ENCODE data around the gene OLFM3. TPM values are rescaled to one million over a fixed set of nuclear protein-coding genes. Genes with fewer than 3 reads are reported as not detected.

The OLFM3 gene
- total and polyA plus RNA-seq, 10 of the 15 experiments (the other 5 are each of a cell fraction or from before 2014, with no cell fraction given), result 0.09 to 0.33 TPM; not detected in 8

DNA sequence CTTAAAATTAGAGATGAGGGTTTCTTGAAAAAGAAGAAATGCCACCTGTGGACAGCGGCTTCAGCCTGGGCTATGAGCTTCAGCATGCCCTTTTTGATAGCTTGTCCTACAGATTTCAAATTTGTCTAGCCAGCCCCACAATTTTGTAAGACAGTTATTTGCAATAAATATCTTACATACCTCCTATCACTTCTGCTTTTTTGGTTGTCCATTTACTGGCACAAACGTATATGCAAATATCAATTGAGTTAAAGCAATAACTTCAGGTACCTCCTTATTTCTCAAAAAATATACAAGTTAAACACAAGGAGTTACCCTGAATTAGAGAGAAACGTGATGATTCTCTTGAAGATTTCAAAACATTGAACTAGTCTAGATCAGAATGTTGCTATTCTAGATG, 53.5 kb downstream of the OLFM3 start:
- H3K4me3 ChIP-seq, result no peak overlapping the region
- ChIA-PET POLR2A (no interaction called here), RAD21 (ENCODE audit: unreplicated experiment) (no interaction called here), SMC1A (ENCODE audit: uncharacterized antibody, unreplicated experiment) (no interaction called here), CTCF (interaction anchor here (0.8 kb wide), 1 partner anchor 448 kb away, joined by 4 read pairs; no protein-coding TSS in a partner anchor)
- no peaks in the 10 kb centered on the region for H3K9me3 ChIP-seq (replicated peaks; ENCODE audit: control insufficient read depth, insufficient read depth, low read length)
- no peak for DNase-seq (ENCODE audit: low read depth, low spot score)
- in situ Hi-C loops (cut with MboI), result no loop called here
- BruUV-seq (replicated peaks), result no TSS peak
- no peak overlapping the region for H3K27ac ChIP-seq (ENCODE audit: control insufficient read depth, insufficient read depth)
- no peaks in the 10 kb centered on the region for H4K20me1 ChIP-seq (ENCODE audit: control insufficient read depth, insufficient read depth)
- H3K27me3 ChIP-seq (replicated peaks in 1 of 2; ENCODE audit: control insufficient read depth in 2 of 2, insufficient read depth in 2 of 2, low read length in 1 of 2), result no peaks in the 10 kb centered on the region
- H3K36me3 ChIP-seq (ENCODE audit: control insufficient read depth in 2 of 2, insufficient read depth in 2 of 2, low read length in 1 of 2), result no peaks in the 10 kb centered on the region
- no peaks in the 10 kb centered on the region for H3K79me2 ChIP-seq (ENCODE audit: control insufficient read depth, insufficient read depth, low read length)
- TF ChIP-seq RAD21 (IDR thresholded peaks at IDR 0.05; ENCODE audit: insufficient read depth, low read depth, low read length) (no peak), SPI1 (IDR thresholded peaks at IDR 0.05; ENCODE audit: borderline replicate concordance, insufficient read depth, low read depth, low read length) (0 out of 2 replicates have a peak, but pooled peaks have one; percentile 33)
- no peaks in the 10 kb centered on the region for H3K4me1 ChIP-seq (ENCODE audit: control insufficient read depth, insufficient read depth, low read length)
- intact Hi-C loops (cut with micrococcal nuclease; ENCODE audit: unreplicated experiment), result no loop called here
- no peak overlapping the region for H3K4me2 ChIP-seq (ENCODE audit: control insufficient read depth, insufficient read depth)
- ATAC-seq, result no peak
- no peak overlapping the region for H2AFZ ChIP-seq (ENCODE audit: control insufficient read depth, low read depth, low read length)
- H3K9ac ChIP-seq (ENCODE audit: control insufficient read depth, insufficient read depth, low read length), result no peak overlapping the region
- WGBS (ENCODE audit: insufficient coverage, insufficient replicate concordance, low lambda C conversion rate, missing lambda C conversion rate), result 0% methylated on average over 3 of the region's 3 CpGs
- no peak for FAIRE-seq

DNA sequence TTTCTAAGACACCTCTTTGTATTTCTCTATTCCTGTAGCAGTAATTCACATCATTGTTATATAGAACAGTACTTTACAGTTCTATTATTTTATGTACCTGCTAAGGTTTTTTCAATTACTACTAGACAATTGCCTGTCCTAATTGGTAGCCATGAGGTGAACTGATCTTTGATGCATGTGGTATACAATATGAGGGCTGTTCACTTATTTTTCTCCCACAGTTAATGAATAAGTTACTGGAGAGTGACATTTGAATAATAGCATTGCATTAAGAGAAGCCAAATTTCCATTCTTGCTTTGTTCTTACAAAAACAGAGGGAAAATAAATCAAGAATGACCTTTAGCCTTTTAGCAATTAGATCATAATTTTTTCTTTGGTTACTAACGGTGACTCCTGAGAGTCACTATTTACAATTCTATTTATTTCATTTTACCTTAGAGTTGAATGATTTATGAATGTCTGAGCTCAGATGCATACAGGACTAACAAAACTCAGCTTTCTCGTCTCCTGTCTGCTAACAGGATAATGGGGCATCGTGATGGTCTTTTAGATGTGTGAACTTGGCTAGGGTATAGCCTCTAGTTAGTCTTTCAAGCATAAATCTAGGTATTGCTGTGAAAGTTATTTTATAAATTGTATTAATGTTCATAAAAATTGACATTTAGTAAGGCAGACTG, 54.1 kb downstream of the OLFM3 start:
- no peak for DNase-seq (ENCODE audit: low read depth, low spot score)
- Histone ChIP-seq H4K20me1 (ENCODE audit: control insufficient read depth, insufficient read depth) (no peaks in the 10 kb centered on the region), H3K36me3 (ENCODE audit: control insufficient read depth in 2 of 2, insufficient read depth in 2 of 2, low read length in 1 of 2) (no peaks in the 10 kb centered on the region), H3K4me2 (ENCODE audit: control insufficient read depth, insufficient read depth) (no peak overlapping the region), H3K9me3 (replicated peaks; ENCODE audit: control insufficient read depth, insufficient read depth, low read length) (no peaks in the 10 kb centered on the region), H3K27me3 (replicated peaks in 1 of 2; ENCODE audit: control insufficient read depth in 2 of 2, insufficient read depth in 2 of 2, low read length in 1 of 2) (no peaks in the 10 kb centered on the region), H3K27ac (ENCODE audit: control insufficient read depth, insufficient read depth) (no peak overlapping the region), H2AFZ (ENCODE audit: control insufficient read depth, low read depth, low read length) (no peak overlapping the region), H3K4me1 (ENCODE audit: control insufficient read depth, insufficient read depth, low read length) (no peaks in the 10 kb centered on the region), H3K9ac (ENCODE audit: control insufficient read depth, insufficient read depth, low read length) (no peak overlapping the region), H3K4me3 (no peak overlapping the region), H3K79me2 (ENCODE audit: control insufficient read depth, insufficient read depth, low read length) (no peaks in the 10 kb centered on the region)
- POLR2A ChIA-PET, result no interaction called here
- 3% methylated on average over 3 of the region's 3 CpGs for WGBS (ENCODE audit: insufficient coverage, insufficient replicate concordance, low lambda C conversion rate, missing lambda C conversion rate)
- RAD21 ChIA-PET (ENCODE audit: unreplicated experiment), result no interaction called here
- no TSS peak for BruUV-seq (replicated peaks)
- intact Hi-C loops (cut with micrococcal nuclease; ENCODE audit: unreplicated experiment), result no loop called here
- peak; percentile 13 for FAIRE-seq
- no peak for ATAC-seq
- TF ChIP-seq, protein P1, sequence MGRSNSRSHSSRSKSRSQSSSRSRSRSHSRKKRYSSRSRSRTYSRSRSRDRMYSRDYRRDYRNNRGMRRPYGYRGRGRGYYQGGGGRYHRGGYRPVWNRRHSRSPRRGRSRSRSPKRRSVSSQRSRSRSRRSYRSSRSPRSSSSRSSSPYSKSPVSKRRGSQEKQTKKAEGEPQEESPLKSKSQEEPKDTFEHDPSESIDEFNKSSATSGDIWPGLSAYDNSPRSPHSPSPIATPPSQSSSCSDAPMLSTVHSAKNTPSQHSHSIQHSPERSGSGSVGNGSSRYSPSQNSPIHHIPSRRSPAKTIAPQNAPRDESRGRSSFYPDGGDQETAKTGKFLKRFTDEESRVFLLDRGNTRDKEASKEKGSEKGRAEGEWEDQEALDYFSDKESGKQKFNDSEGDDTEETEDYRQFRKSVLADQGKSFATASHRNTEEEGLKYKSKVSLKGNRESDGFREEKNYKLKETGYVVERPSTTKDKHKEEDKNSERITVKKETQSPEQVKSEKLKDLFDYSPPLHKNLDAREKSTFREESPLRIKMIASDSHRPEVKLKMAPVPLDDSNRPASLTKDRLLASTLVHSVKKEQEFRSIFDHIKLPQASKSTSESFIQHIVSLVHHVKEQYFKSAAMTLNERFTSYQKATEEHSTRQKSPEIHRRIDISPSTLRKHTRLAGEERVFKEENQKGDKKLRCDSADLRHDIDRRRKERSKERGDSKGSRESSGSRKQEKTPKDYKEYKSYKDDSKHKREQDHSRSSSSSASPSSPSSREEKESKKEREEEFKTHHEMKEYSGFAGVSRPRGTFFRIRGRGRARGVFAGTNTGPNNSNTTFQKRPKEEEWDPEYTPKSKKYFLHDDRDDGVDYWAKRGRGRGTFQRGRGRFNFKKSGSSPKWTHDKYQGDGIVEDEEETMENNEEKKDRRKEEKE (IDR thresholded peaks at IDR 0.05), result no peak
- SMC1A ChIA-PET (ENCODE audit: uncharacterized antibody, unreplicated experiment), result no interaction called here
- in situ Hi-C loops (cut with MboI), result no loop called here
- CTCF ChIA-PET, result interaction anchor here (0.8 kb wide), 1 partner anchor 447 kb away, joined by 4 read pairs; no protein-coding TSS in a partner anchor

Measured in GM12878 (cell line).